Suprapubic skin (tissue), 4 donors: ENCODE data around the gene NRSN2. TPM values are rescaled to one million over a fixed set of nuclear protein-coding genes. Genes with fewer than 3 reads are reported as not detected.
"Not testable (repeated sequence)": the region's sequence is repeated elsewhere in the genome, so short reads cannot be mapped to it uniquely, and the experiment has no call there.

Experiments used
- DNase-seq, 2 donors: peaks; one replicate each; pipeline ENCODE4 v3.0.0-alpha.2; 2019; ENCODE audit warnings: low spot score in 2 of 2
- H3K27ac ChIP-seq: fragments of 200-600 bp; sonication (generic); one replicate; pipeline ENCODE4 v1.5.1; 2019
- H3K27me3 ChIP-seq: fragments of 200-600 bp; sonication (generic); one replicate; pipeline ENCODE4 v1.5.1; 2019
- H3K36me3 ChIP-seq: fragments of 200-600 bp; sonication (generic); one replicate; pipeline ENCODE4 v1.5.1; 2019
- H3K4me1 ChIP-seq: fragments of 200-600 bp; sonication (generic); one replicate; pipeline ENCODE4 v1.5.1; 2019
- H3K4me3 ChIP-seq: fragments of 200-600 bp; sonication (generic); one replicate; pipeline ENCODE4 v1.5.1; 2019; ENCODE audit warnings: mild to moderate bottlenecking
- H3K9me3 ChIP-seq: fragments of 200-600 bp; sonication (generic); one replicate; pipeline ENCODE4 v1.5.1; 2019
- EP300 ChIP-seq: sonication (generic); formaldehyde crosslinking; IDR thresholded peaks from one replicate; pipeline ENCODE4 v1.6.1; 2017; ENCODE audit warnings: antibody characterized with exemption
- POLR2A ChIP-seq, 2 donors: fragments of 450-650 bp; IDR thresholded peaks; one replicate each; pipeline ENCODE4 v1.6.1; 2017; ENCODE audit warnings: antibody characterized with exemption in 2 of 2, mild to moderate bottlenecking in 2 of 2, moderate library complexity in 2 of 2
- POLR2AphosphoS5 ChIP-seq, 3 donors: sonication (generic); formaldehyde crosslinking; IDR thresholded peaks; one replicate each; pipeline ENCODE4 v1.6.1; 2017; ENCODE audit warnings: antibody characterized with exemption in 3 of 3
- WGBS: methylation state at CpG from one replicate; pipeline ENCODE4 v1.1.5; 2018; 5-methylcytosine and 5-hydroxymethylcytosine counted together
- total RNA-seq, 4 donors: library from RNA; depleted of rRNA; stranded (reverse); fragments of >200 nt; gene quantifications; one replicate each; pipeline ENCODE4 v1.1.0, GENCODE V29; 2016
- TF ChIP-seq, protein P1 (sequence below), 2 donors: fragments of 200-600 bp in 1 of 2; fragments of 450-650 bp in 1 of 2; sonication (generic) in 1 of 2; IDR thresholded peaks; one replicate each; pipeline ENCODE4 v1.5.1; 2016 to 2019; ENCODE audit warnings: antibody characterized with exemption in 2 of 2, mild to moderate bottlenecking in 1 of 2, moderate library complexity in 1 of 2

Gene NRSN2
- total RNA-seq, 4 donors from 2014 or later = 8.1 to 11.4 (median 10.9) TPM

DNA sequence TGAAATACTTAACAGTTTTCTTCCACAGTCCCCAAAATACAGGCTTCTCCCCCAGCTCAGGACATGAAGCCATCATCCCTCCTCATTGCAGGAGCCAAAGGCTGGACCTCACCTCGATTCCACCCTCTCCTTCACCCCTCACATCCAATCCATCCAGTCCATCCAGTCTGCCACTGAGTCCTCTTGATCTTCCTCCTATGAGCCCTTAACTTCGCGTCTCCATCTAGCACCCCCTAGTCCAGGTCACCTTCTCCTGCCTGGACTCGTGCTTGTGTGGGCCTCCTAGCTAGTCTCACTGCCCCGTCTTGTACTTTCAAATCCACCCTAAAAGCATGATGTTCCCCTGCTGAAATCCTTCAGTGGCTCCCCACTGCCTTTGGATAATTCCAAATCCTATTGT lies 37.0 kb downstream of the NRSN2 start:
- Histone ChIP-seq H3K27me3 (no peaks in the 10 kb centered on the region), H3K27ac (no peak overlapping the region), H3K36me3 (peaks cover 10% of the 10 kb centered on the region), H3K4me1 (peaks cover 18% of the 10 kb centered on the region), H3K9me3 (no peaks in the 10 kb centered on the region), H3K4me3 (no peak overlapping the region)
- WGBS = 75% methylated on average over 5 of the region's 5 CpGs
- TF ChIP-seq, protein P1, sequence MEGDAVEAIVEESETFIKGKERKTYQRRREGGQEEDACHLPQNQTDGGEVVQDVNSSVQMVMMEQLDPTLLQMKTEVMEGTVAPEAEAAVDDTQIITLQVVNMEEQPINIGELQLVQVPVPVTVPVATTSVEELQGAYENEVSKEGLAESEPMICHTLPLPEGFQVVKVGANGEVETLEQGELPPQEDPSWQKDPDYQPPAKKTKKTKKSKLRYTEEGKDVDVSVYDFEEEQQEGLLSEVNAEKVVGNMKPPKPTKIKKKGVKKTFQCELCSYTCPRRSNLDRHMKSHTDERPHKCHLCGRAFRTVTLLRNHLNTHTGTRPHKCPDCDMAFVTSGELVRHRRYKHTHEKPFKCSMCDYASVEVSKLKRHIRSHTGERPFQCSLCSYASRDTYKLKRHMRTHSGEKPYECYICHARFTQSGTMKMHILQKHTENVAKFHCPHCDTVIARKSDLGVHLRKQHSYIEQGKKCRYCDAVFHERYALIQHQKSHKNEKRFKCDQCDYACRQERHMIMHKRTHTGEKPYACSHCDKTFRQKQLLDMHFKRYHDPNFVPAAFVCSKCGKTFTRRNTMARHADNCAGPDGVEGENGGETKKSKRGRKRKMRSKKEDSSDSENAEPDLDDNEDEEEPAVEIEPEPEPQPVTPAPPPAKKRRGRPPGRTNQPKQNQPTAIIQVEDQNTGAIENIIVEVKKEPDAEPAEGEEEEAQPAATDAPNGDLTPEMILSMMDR (IDR thresholded peaks at IDR 0.05) = no peak
- no peak for TF ChIP-seq EP300
- DNase-seq = no peak

DNA sequence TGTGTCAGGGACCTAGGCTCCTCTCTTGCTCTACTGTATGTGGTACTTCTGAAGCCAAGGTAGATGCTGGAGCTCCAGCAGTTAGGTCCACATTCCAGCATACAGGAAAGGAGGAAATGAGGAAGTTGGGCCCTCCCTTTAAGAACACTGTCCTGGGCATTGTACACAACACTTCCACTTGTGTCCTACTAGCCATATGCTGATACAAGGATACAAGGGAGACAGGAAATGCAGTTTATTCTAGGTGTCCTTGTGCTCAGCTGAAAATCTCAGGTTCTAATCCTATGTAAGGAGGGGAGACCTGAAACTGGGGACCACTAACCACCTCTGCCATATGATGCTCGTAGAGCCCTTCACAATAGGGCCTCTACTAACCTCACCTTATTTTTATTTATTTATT lies 37.8 kb downstream of the NRSN2 start:
- H3K9me3 ChIP-seq = no peaks in the 10 kb centered on the region
- no peak overlapping the region for H3K27ac ChIP-seq
- H3K27me3 ChIP-seq = no peaks in the 10 kb centered on the region
- no peak overlapping the region for H3K4me3 ChIP-seq
- peaks cover 18% of the 10 kb centered on the region for H3K36me3 ChIP-seq
- WGBS = 94% methylated on average over 1 of the region's 1 CpG
- TF ChIP-seq POLR2AphosphoS5 (IDR thresholded peaks at IDR 0.05) (no peak), POLR2A (IDR thresholded peaks at IDR 0.05) (no peak), EP300 (no peak)
- TF ChIP-seq, protein P1 (IDR thresholded peaks at IDR 0.05) = no peak
- H3K4me1 ChIP-seq = peaks cover 18% of the 10 kb centered on the region
- DNase-seq = no peak

DNA sequence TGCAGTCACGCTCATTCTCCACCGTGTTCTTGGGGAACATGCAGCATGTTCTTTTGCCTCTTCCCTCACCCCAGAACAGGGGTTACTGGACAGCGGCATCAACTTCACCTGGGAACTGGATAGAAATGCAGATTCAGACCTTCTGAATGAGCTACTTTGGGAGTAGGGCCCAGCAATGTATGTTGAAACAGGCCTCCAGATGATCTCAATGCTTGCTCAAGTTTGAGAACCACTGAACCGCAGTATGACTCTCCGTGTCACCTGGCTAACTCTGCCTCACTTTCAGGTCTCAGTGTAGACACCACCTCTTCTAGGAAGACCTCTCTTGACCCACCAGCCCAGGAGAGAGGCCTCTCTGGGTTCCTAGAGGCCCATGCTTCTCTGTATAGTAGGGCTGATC lies 38.5 kb downstream of the NRSN2 start:
- Histone ChIP-seq H3K4me1 (peaks cover 18% of the 10 kb centered on the region), H3K27me3 (no peaks in the 10 kb centered on the region), H3K9me3 (no peaks in the 10 kb centered on the region), H3K36me3 (peaks cover 24% of the 10 kb centered on the region), H3K27ac (no peak overlapping the region), H3K4me3 (no peak overlapping the region)
- no peak for DNase-seq
- TF ChIP-seq EP300 (no peak), POLR2AphosphoS5 (IDR thresholded peaks at IDR 0.05) (no peak), POLR2A (IDR thresholded peaks at IDR 0.05) (no peak)
- TF ChIP-seq, protein P1 (IDR thresholded peaks at IDR 0.05) = no peak
- 100% methylated on average over 5 of the region's 5 CpGs for WGBS

DNA sequence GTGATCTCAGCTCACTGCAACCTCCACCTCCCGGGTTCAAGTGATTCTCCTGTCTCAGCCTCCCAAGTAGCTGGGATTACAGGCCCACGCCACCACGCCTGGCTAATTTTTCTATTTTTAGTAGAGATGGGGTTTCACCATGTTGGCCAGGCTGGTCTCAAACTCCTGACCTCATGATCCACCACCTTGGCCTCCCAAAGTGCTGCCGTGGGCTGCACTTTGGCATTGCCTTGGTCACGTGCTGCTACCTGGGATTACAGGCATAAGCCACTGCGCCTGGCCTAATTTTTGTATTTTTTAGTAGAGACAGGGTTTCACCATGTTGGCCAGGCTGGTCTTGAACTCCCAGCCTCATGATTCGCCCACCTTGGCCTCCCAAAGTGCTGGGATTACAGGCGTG lies 39.7 kb downstream of the NRSN2 start:
- WGBS = 94% methylated on average over 8 of the region's 8 CpGs
- DNase-seq, H3K4me1 ChIP-seq, H3K27ac ChIP-seq, H3K27me3 ChIP-seq, H3K9me3 ChIP-seq, H3K4me3 ChIP-seq: not testable (repeated sequence)
- H3K36me3 ChIP-seq = peaks cover 36% of the 10 kb centered on the region

DNA sequence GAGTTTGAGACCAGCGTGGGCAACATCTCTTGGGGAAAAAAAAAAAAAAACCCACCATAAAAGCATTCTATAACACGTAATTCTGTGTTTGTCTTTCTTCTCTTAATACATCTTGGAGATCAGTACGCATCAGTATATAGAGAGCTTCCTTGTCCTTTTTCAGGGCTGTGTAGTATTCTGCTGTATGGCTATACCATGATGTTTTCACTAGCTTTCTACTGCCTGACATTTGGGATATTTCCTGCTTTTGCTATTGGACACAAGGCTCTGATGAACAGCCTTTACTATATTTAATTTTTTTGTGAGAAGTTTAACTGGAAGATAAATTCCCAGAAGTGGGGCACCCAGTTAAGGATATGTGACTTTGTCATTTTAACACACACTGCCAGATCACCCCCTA lies 40.6 kb downstream of the NRSN2 start:
- Histone ChIP-seq H3K27ac (no peak overlapping the region), H3K27me3 (no peaks in the 10 kb centered on the region), H3K9me3 (no peaks in the 10 kb centered on the region), H3K36me3 (peaks cover 43% of the 10 kb centered on the region), H3K4me3 (no peak overlapping the region), H3K4me1 (no peaks in the 10 kb centered on the region)
- WGBS = 95% methylated on average over 3 of the region's 3 CpGs
- no peak for DNase-seq
- TF ChIP-seq POLR2AphosphoS5 (IDR thresholded peaks at IDR 0.05) (no peak), EP300 (no peak), POLR2A (IDR thresholded peaks at IDR 0.05) (no peak)
- TF ChIP-seq, protein P1 (IDR thresholded peaks at IDR 0.05) = no peak
